Keratinocyte (primary cell): ENCODE measurements around the gene ALDH1A3. TPM values are rescaled to one million over a fixed set of nuclear protein-coding genes. Genes with fewer than 3 reads are reported as not detected.
A peak's percentile ranks its signal among the peaks of the same experiment; 100 is the strongest.

Experiments
- DNase-seq: peaks from one replicate; pipeline ENCODE4 v3.0.0-alpha.2; 2011; ENCODE audit warnings: low read depth, missing footprints, low spot score
- FAIRE-seq: peaks from 2 replicates; lab custom pipeline; 2011; peaks lifted over from hg19 to GRCh38; lab: Jason Lieb, UNC
- H2AFZ ChIP-seq: 2 replicates; pipeline ENCODE4 v1.6.0; 2012; ENCODE audit warnings: low read length, control low read depth, inconsistent platforms; ENCODE audit not compliant: control insufficient read depth
- H3K27ac ChIP-seq: 2 replicates; pipeline ENCODE4 v1.5.1; 2011; ENCODE audit warnings: low read length; ENCODE audit not compliant: control insufficient read depth, insufficient read depth
- H3K27me3 ChIP-seq: 3 replicates; pipeline ENCODE4 v1.6.0; 2011; ENCODE audit warnings: low read length; ENCODE audit not compliant: control insufficient read depth, insufficient read depth; ENCODE audit errors: extremely low read depth
- H3K36me3 ChIP-seq, 2 experiments: 2 replicates in 1 of 2; 3 replicates in 1 of 2; pipeline ENCODE4 v1.5.1; 2011; ENCODE audit warnings: low read length in 2 of 2, mild to moderate bottlenecking in 1 of 2; ENCODE audit not compliant: control insufficient read depth in 2 of 2, insufficient read depth in 2 of 2; ENCODE audit errors: extremely low read depth in 1 of 2
- H3K4me1 ChIP-seq: 3 replicates; pipeline ENCODE4 v1.5.1; 2011; ENCODE audit warnings: low read length; ENCODE audit not compliant: control insufficient read depth, insufficient read depth; ENCODE audit errors: extremely low read depth
- H3K4me2 ChIP-seq: 3 replicates; pipeline ENCODE4 v1.6.0; 2011; ENCODE audit warnings: low read depth, low read length; ENCODE audit not compliant: control insufficient read depth, insufficient read depth; ENCODE audit errors: extremely low read depth
- H3K4me3 ChIP-seq, 3 experiments: fragments of 200-600 bp in 1 of 3; sonication (generic) in 1 of 3; 2 replicates in 2 of 3; 3 replicates in 1 of 3; pipeline ENCODE4 v1.5.1; 2011 to 2016; ENCODE audit warnings: low read length in 3 of 3, mild to moderate bottlenecking in 3 of 3, control low read depth in 2 of 3, inconsistent platforms in 1 of 3, low read depth in 1 of 3, mixed read lengths in 1 of 3, mixed run types in 1 of 3, moderate library complexity in 1 of 3; ENCODE audit not compliant: control insufficient read depth in 2 of 3, insufficient read depth in 2 of 3; ENCODE audit errors: extremely low read depth in 1 of 3
- H3K79me2 ChIP-seq: 2 replicates; pipeline ENCODE4 v1.6.0; 2012; ENCODE audit warnings: low read length; ENCODE audit not compliant: control insufficient read depth, insufficient read depth
- H3K9ac ChIP-seq: 3 replicates; pipeline ENCODE4 v1.6.0; 2011; ENCODE audit warnings: low read length; ENCODE audit not compliant: control insufficient read depth, insufficient read depth; ENCODE audit errors: extremely low read depth
- H3K9me1 ChIP-seq: 3 replicates; pipeline ENCODE4 v1.6.0; 2011; ENCODE audit warnings: low read length; ENCODE audit not compliant: control insufficient read depth, insufficient read depth; ENCODE audit errors: extremely low read depth
- H3K9me3 ChIP-seq: 2 replicates; pipeline ENCODE4 v1.5.1; 2012; ENCODE audit warnings: low read depth, low read length; ENCODE audit not compliant: control insufficient read depth
- H4K20me1 ChIP-seq: 3 replicates; pipeline ENCODE4 v1.6.0; 2011; ENCODE audit warnings: low read length; ENCODE audit not compliant: control insufficient read depth, insufficient read depth; ENCODE audit errors: extremely low read depth
- CTCF ChIP-seq, 3 experiments: IDR thresholded peaks in 1 of 3; conservative IDR thresholded peaks in 1 of 3; optimal IDR thresholded peaks in 1 of 3; 2 replicates in 2 of 3; 3 replicates in 1 of 3; pipeline versions ENCODE3 to v1.5.1; 2011; ENCODE audit warnings: low read length in 3 of 3, mild to moderate bottlenecking in 3 of 3, moderate library complexity in 2 of 3, control low read depth in 1 of 3, inconsistent platforms in 1 of 3; ENCODE audit not compliant: insufficient read depth in 2 of 3; ENCODE audit errors: extremely low read depth in 1 of 3
- EZH2 ChIP-seq: IDR thresholded peaks from one replicate; pipeline ENCODE4 v1.6.1; 2012; ENCODE audit warnings: inconsistent platforms, mild to moderate bottlenecking, low read length, moderate library complexity
- dilution Hi-C: fragments of 300-500 bp; cut with MboI; formaldehyde crosslinking; loops from one replicate; pipeline ENCODE4 v1.7.0; 2020; ENCODE audit warnings: low sequenced_read_pairs; ENCODE audit not compliant: extremely low pct_ligation_motif_present
- polyA plus RNA-seq, 5 experiments: library from polyadenylated mRNA; depleted of rRNA in 3 of 5; stranded (reverse) in 3 of 5; stranded (forward) in 1 of 5; unstranded in 1 of 5; fragments of >200 nt; gene quantifications; 1 replicate in 1 of 5; 2 replicates in 3 of 5; 3 replicates in 1 of 5; pipeline versions ENCODE4 v1.2.1 to v1.2.3, GENCODE V29; 2011 to 2012; ENCODE audit warnings: missing spikeins in 2 of 5, low read depth in 1 of 5, low replicate concordance in 1 of 5

ALDH1A3 gene
- polyA plus RNA-seq, 1 donor (not counting 4 experiments of a cell fraction or from before 2014, with no cell fraction given): 218 TPM

GRCh38 chr15:100928632-100929280 lies 49.1 kb downstream of the ALDH1A3 start:
- Histone ChIP-seq H3K9ac (no peak overlapping the region), H4K20me1 (peaks cover 3% of the 10 kb centered on the region), H3K4me1 (peaks cover 23% of the 10 kb centered on the region), H3K36me3 (peaks cover 8 to 15% of the 10 kb centered on the region in 2 experiments), H3K4me2 (peak overlapping the region; percentile 74), H3K4me3 (peak overlapping the region in 1 of 3 experiments; percentile 2), H3K27ac (peak overlapping the region; percentile 2), H3K9me3 (no peaks in the 10 kb centered on the region), H2AFZ (no peak overlapping the region), H3K9me1 (peaks cover 3% of the 10 kb centered on the region), H3K79me2 (no peaks in the 10 kb centered on the region), H3K27me3 (no peaks in the 10 kb centered on the region)
- peak; percentile 81 for FAIRE-seq
- dilution Hi-C loops: no loop called here
- TF ChIP-seq CTCF (optimal IDR thresholded peaks at IDR 0.05 in 1 of 3, IDR thresholded peaks at IDR 0.05 in 1 of 3, conservative IDR thresholded peaks at IDR 0.05 in 1 of 3; ENCODE audit: extremely low read depth in 1 of 3, insufficient read depth in 2 of 3, low read length in 3 of 3): no peak
- TF ChIP-seq EZH2: no peak
- DNase-seq: no peak

DNA sequence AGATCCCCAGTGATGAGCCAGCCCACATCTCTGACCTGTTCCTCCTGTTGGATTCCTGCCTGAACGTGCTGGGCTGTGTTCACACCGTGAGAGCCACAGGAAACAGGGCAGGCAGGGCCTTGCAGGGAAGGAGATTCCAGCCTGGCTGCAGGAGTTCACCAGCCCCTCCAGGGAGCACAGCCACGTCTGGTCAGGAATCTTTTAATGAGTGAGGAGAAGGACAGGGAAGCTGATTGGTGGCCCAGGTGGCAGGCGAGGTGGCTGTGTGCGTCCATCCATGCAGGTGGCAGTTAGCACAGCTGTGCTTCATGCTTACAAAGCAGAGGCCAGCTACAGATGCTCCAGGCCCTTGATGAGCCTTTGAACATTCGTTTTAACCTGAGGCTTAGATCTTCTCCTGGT lies 50.0 kb downstream of the ALDH1A3 start:
- H3K9me3 ChIP-seq: no peaks in the 10 kb centered on the region
- peak overlapping the region; percentile 74 for H3K4me2 ChIP-seq
- no peak overlapping the region for H3K9ac ChIP-seq
- H3K4me3 ChIP-seq: no peak overlapping the region
- TF ChIP-seq EZH2 (no peak), CTCF (optimal IDR thresholded peaks at IDR 0.05 in 1 of 3, IDR thresholded peaks at IDR 0.05 in 1 of 3, conservative IDR thresholded peaks at IDR 0.05 in 1 of 3; ENCODE audit: extremely low read depth in 1 of 3, insufficient read depth in 2 of 3, low read length in 3 of 3) (no peak)
- H3K9me1 ChIP-seq: peaks cover 3% of the 10 kb centered on the region
- peaks cover 23% of the 10 kb centered on the region for H3K4me1 ChIP-seq
- dilution Hi-C loops: no loop called here
- H3K27ac ChIP-seq: peak overlapping the region; percentile 10
- H4K20me1 ChIP-seq: peaks cover 3% of the 10 kb centered on the region
- no peaks in the 10 kb centered on the region for H3K27me3 ChIP-seq
- H2AFZ ChIP-seq: no peak overlapping the region
- peak; percentile 77 for FAIRE-seq
- H3K36me3 ChIP-seq: peaks cover 7 to 15% of the 10 kb centered on the region in 2 experiments
- no peaks in the 10 kb centered on the region for H3K79me2 ChIP-seq
- peak; percentile 30 for DNase-seq
